Measurements from ENCODE around the gene COPZ2.
"Not testable (repeated sequence)": the region's sequence is repeated elsewhere in the genome, so short reads cannot be mapped to it uniquely, and the experiment has no call there.

GRCh38 chr17:48001657-48002056 is 35.9 kb downstream of the COPZ2 start:
- TF ChIP-seq TAF1 (IDR thresholded peaks at IDR 0.05; ENCODE audit: low read depth, low read length); POLR2AphosphoS5 (IDR thresholded peaks at IDR 0.05; ENCODE audit: low read depth, low read length); POLR2A (IDR thresholded peaks at IDR 0.05; ENCODE audit: low read depth, low read length); PAX5 (IDR thresholded peaks at IDR 0.05; ENCODE audit: insufficient read depth, low read length, severe bottlenecking): not testable (repeated sequence)
